GM18502 (cell line): ENCODE results near the gene NCOA6.

Source experiments
- ATAC-seq: cut with Tn5 transposase; IDR thresholded peaks from one replicate; pipeline ENCODE4 v1.9.1; 2021; ENCODE audit warnings: mild to moderate bottlenecking; ENCODE audit not compliant: unreplicated experiment, poor library complexity

NCOA6 gene

GRCh38 chr20:34706912-34707784 is 118.3 kb downstream of the NCOA6 start:
- ATAC-seq: no peak

- ATAC-seq: no peak
Measured at GRCh38 chr20:34706302-34706875, 119.1 kb downstream of the NCOA6 start.

- ATAC-seq: no peak
Measured at GRCh38 chr20:34705397-34706301, 119.8 kb downstream of the NCOA6 start.

- no peak for ATAC-seq
Measured at GRCh38 chr20:34705008-34705396, 120.4 kb downstream of the NCOA6 start.

GRCh38 chr20:34704177-34705007 is 121.1 kb downstream of the NCOA6 start, which contains the start of gene TP53INP2:
Gene TP53INP2 (plus strand): TSS chr20:34704344. CDS start chr20:34708740, 4,396 bp downstream.
- peak; percentile 68 for ATAC-seq

- ATAC-seq: no peak
Measured at GRCh38 chr20:34703424-34704176, 121.9 kb downstream of the NCOA6 start.

- no peak for ATAC-seq
Measured at GRCh38 chr20:34703061-34703423, 122.4 kb downstream of the NCOA6 start.

- no peak for ATAC-seq
Measured at GRCh38 chr20:34701405-34702085, 123.9 kb downstream of the NCOA6 start.

GRCh38 chr20:34693414-34693813 is 132.0 kb downstream of the NCOA6 start:
- no peak for ATAC-seq

GRCh38 chr20:34691838-34692237 is 133.6 kb downstream of the NCOA6 start:
- no peak for ATAC-seq

- ATAC-seq: no peak
Measured at GRCh38 chr20:34689486-34689885, 136.0 kb downstream of the NCOA6 start.

- ATAC-seq: no peak
Measured at GRCh38 chr20:34683667-34684066, 141.8 kb downstream of the NCOA6 start.

GRCh38 chr20:34680586-34681175 is 144.8 kb downstream of the NCOA6 start:
- ATAC-seq: no peak

- ATAC-seq: peak; percentile 96
Measured at GRCh38 chr20:34676642-34677373, 148.6 kb downstream of the NCOA6 start, which contains the start of gene PIGU. Gene PIGU (minus strand): TSS chr20:34677092. CDS start chr20:34677085, 7 bp downstream.

- ATAC-seq: no peak
Measured at GRCh38 chr20:34675993-34676641, 149.3 kb downstream of the NCOA6 start.

- no peak for ATAC-seq
Measured at GRCh38 chr20:34675561-34675960, 149.9 kb downstream of the NCOA6 start.

- ATAC-seq: no peak
Measured at GRCh38 chr20:34673412-34673811, 152.0 kb downstream of the NCOA6 start.
